ENCODE data around the gene ZDHHC17.

GRCh38 chr12:76726626-76727025 lies 37.3 kb upstream of the ZDHHC17 start:
- no peak for TF ChIP-seq POLR2A (IDR thresholded peaks at IDR 0.05)
- TF ChIP-seq CTCF (IDR thresholded peaks at IDR 0.05): no peak
